KOPT-K1 (cell line): Measurements from ENCODE around the gene HILPDA.
"Not testable (repeated sequence)": the region's sequence is repeated elsewhere in the genome, so short reads cannot be mapped to it uniquely, and the experiment has no call there.

Experiments used
- H3K27ac ChIP-seq: fragments of 200-600 bp; sonication (generic); 2 replicates; pipeline ENCODE4 v1.5.1; 2016; ENCODE audit warnings: antibody characterized with exemption, mild to moderate bottlenecking, low read depth, low read length; ENCODE audit not compliant: poor library complexity, severe bottlenecking
- H3K36me3 ChIP-seq: fragments of 200-600 bp; sonication (generic); 2 replicates; pipeline ENCODE4 v1.5.1; 2017; ENCODE audit warnings: antibody characterized with exemption, mild to moderate bottlenecking, low read length, moderate library complexity; ENCODE audit not compliant: insufficient read depth
- H3K9me3 ChIP-seq: fragments of 200-600 bp; sonication (generic); 2 replicates; pipeline ENCODE4 v1.5.1; 2017; ENCODE audit warnings: antibody characterized with exemption, low read length, mild to moderate bottlenecking; ENCODE audit not compliant: insufficient read depth, poor library complexity, severe bottlenecking

The HILPDA gene

DNA sequence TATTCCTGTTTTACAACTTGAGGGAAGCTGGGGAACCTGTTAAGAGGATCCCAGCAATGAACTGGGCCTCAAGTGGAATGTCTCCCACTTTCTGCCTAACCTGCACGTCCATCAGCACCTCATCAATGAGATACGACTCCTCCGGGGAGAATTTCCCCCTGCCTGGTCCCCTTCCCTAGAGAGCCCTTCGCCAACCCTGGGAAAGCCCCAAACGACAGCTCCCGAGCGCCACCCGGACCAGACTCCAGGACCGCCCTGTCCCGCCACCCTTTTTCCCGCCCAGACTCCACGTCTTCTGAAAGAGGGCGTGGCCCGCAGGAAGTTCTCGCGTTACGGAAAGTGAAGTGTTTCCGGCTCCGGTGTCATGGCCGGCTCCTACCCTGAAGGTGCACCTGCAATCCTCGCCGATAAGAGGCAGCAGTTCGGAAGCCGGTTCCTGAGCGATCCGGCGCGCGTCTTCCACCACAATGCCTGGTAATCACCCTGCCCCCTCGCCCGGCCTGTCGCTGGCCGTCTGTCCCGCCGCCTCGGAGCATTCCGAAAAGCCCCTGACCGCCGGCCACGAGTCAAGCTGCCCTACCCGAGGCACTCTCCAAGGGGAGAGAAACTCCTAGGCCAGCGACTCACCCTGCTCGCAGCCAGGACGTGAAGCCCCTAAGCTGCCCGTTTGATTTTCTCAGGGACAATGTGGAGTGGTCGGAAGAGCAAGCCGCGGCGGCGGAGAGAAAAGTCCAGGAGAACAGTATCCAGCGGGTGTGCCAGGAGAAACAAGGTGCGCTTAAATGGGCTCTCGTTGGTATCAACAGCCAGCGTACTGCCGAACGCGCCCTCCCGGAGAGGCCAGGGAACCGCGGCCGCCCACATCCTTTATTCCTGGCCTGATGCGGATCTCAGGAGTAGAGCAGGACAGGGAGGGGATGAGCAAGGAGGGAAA lies 21.0 kb downstream of the HILPDA start, which contains the start of gene METTL2B:
METTL2B (plus strand) TSS at position 347 of the 934 bp plus-strand sequence; CDS start at position 365, 18 bp downstream.
- peak within 1 kb of the TSS; percentile 75 for H3K27ac ChIP-seq

GRCh38 chr7:128477336-128477690 lies 21.6 kb downstream of the HILPDA start:
- Histone ChIP-seq H3K27ac (peak overlapping the region; percentile 75), H3K36me3 (peaks cover 38% of the 10 kb centered on the region)
- H3K9me3 ChIP-seq, result not testable (repeated sequence)

More for the DNA sequence above, 21.0 kb downstream of the HILPDA start, which contains the start of gene METTL2B:
- H3K9me3 ChIP-seq, result not testable (repeated sequence)
- peaks cover 32% of the 10 kb centered on the region for H3K36me3 ChIP-seq

DNA sequence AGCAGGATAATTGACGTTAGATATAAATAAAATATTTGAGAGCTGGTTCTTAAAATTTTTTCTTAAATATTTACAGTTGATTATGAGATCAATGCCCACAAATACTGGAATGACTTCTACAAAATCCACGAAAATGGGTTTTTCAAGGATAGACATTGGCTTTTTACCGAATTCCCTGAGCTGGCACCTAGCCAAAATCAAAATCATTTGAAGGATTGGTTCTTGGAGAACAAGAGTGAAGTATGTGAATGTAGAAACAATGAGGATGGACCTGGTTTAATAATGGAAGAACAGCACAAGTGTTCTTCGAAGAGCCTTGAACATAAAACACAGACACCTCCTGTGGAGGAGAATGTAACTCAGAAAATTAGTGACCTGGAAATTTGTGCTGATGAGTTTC lies 23.4 kb downstream of the HILPDA start:
- not testable (repeated sequence) for H3K27ac ChIP-seq, H3K9me3 ChIP-seq
- peaks cover 51% of the 10 kb centered on the region for H3K36me3 ChIP-seq

DNA sequence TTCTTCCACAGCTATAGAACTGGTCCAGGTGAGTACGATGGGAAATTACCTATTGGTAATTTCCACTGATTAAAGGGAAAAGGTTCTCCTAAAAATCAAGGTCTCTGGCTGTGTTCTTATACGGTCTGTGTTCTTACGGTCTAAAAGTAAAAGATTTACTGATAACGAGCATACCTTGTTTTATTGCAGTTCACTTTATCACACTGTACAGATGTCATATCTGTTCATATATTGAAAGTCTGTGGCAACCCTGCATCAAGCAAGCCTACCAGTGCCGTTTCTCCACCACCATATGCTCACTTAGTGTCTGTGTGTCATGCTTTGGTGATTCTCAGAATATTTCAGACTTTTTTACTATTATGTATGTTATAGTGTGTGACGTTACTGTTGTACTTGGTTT lies 32.5 kb downstream of the HILPDA start:
- not testable (repeated sequence) for H3K9me3 ChIP-seq, H3K27ac ChIP-seq
- H3K36me3 ChIP-seq, result peaks cover 64% of the 10 kb centered on the region

GRCh38 chr7:128497405-128497804 lies 41.7 kb downstream of the HILPDA start:
- Histone ChIP-seq H3K27ac (no peak overlapping the region), H3K36me3 (peaks cover 94% of the 10 kb centered on the region), H3K9me3 (no peaks in the 10 kb centered on the region)

- H3K36me3 ChIP-seq, result peaks cover 22% of the 10 kb centered on the region
- not testable (repeated sequence) for H3K27ac ChIP-seq, H3K9me3 ChIP-seq
Measured at GRCh38 chr7:128505416-128505815, 49.7 kb downstream of the HILPDA start.

- not testable (repeated sequence) for H3K27ac ChIP-seq
Measured at GRCh38 chr7:128506819-128507218, 51.1 kb downstream of the HILPDA start.

DNA sequence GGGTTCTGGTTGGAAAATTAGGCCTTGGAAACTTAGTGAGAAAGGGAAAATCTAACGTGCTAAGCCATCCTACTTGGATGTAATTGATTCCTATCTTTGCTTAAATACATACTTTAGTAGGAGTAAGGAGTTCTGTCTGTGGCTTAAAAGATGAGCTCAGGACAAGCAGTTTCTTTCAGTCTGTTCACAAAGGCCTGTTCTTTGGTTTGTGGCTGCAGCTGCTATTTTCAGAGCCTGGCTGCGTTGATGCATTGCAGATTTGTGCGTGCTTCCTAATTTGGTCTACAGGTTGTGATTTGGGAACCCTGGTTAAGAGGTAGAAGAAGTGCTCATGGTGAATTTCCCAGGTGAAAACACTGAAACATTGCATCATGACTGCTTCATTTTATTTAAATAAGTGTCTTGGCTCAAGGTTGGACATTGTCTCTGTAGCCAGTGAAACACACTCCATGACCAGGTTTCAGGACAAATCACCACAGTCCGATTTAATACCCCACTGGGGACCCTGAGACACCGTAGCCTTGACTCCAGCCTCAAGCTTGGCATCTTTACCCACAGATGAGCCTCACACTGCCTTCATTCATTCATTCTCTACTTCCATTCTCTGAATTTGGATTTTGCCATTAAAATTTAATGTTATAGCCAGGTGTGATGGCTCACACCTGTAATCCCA lies 51.8 kb downstream of the HILPDA start:
- not testable (repeated sequence) for H3K27ac ChIP-seq

More at GRCh38 chr7:128506819-128507218, 51.1 kb downstream of the HILPDA start:
- not testable (repeated sequence) for H3K9me3 ChIP-seq, H3K36me3 ChIP-seq

More for the DNA sequence above, 51.8 kb downstream of the HILPDA start:
- not testable (repeated sequence) for H3K36me3 ChIP-seq, H3K9me3 ChIP-seq
